ENCODE measurements around the gene ACKR3. TPM values are rescaled to one million over a fixed set of nuclear protein-coding genes. Genes with fewer than 3 reads are reported as not detected.

Gene ACKR3
- total RNA-seq, 4 donors from 2014 or later = 5.9 to 29.5 (median 24.5) TPM

- Histone ChIP-seq H3K4me1 (peaks cover 5 to 7% (median 7%) of the 10 kb centered on the region in 3 donors), H3K36me3 (no peaks in the 10 kb centered on the region), H3K27ac (no peak overlapping the region), H3K9me3 (no peaks in the 10 kb centered on the region), H3K27me3 (peaks cover 0 to 5% (median 0%) of the 10 kb centered on the region in 4 donors), H3K4me3 (no peak overlapping the region)
- no peak for DNase-seq
- TF ChIP-seq, protein P1, sequence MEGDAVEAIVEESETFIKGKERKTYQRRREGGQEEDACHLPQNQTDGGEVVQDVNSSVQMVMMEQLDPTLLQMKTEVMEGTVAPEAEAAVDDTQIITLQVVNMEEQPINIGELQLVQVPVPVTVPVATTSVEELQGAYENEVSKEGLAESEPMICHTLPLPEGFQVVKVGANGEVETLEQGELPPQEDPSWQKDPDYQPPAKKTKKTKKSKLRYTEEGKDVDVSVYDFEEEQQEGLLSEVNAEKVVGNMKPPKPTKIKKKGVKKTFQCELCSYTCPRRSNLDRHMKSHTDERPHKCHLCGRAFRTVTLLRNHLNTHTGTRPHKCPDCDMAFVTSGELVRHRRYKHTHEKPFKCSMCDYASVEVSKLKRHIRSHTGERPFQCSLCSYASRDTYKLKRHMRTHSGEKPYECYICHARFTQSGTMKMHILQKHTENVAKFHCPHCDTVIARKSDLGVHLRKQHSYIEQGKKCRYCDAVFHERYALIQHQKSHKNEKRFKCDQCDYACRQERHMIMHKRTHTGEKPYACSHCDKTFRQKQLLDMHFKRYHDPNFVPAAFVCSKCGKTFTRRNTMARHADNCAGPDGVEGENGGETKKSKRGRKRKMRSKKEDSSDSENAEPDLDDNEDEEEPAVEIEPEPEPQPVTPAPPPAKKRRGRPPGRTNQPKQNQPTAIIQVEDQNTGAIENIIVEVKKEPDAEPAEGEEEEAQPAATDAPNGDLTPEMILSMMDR (IDR thresholded peaks at IDR 0.05) = peak in 5 of 6 experiments; percentile 39 to 70 (median 57)
- no peak for TF ChIP-seq POLR2A (IDR thresholded peaks at IDR 0.05)
- intact Hi-C loops (cut with DNase I) = no loop called here
- WGBS, 2 donors = 73 to 74% methylated on average over 5 of the region's 5 CpGs
Measured at GRCh38 chr2:236562434-236562833, 7.2 kb upstream of the ACKR3 start.

- Histone ChIP-seq H3K9me3 (no peaks in the 10 kb centered on the region), H3K27ac (no peak overlapping the region), H3K27me3 (peaks cover 0 to 5% (median 0%) of the 10 kb centered on the region in 4 donors), H3K36me3 (no peaks in the 10 kb centered on the region), H3K4me3 (no peak overlapping the region), H3K4me1 (peaks cover 8 to 22% (median 18%) of the 10 kb centered on the region in 3 donors)
- 77 to 100% methylated on average over 1 to 2 of the region's 4 CpGs for WGBS, 2 donors
- no peak for DNase-seq
- TF ChIP-seq, protein P1 (IDR thresholded peaks at IDR 0.05) = no peak
- TF ChIP-seq POLR2A (IDR thresholded peaks at IDR 0.05) = no peak
- intact Hi-C loops (cut with DNase I) = no loop called here
Measured at GRCh38 chr2:236563953-236564352, 5.7 kb upstream of the ACKR3 start.

DNA sequence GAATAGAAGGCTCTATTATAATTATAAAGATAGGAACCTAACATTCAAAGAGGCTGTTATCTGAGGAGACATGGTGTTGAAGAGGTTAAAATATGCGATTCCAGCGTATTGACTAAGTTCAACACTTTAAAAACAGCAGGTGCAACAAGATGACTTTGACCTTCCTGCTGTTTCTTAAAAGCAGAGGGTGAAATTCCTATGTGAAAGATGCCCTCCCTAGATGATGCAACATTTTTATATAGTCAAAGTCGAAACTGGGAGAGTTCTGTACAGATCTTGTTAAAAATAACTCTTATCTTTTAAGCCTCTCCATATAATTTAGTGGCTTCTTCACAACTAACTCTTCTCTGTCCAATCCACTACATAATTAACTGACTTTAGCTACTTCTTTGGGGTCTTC is 4.4 kb upstream of the ACKR3 start:
- intact Hi-C loops (cut with DNase I) = loop anchor here (5.0 kb wide), 1 partner anchor 53 kb away; no protein-coding TSS in a partner anchor
- Histone ChIP-seq H3K9me3 (no peaks in the 10 kb centered on the region), H3K4me3 (no peak overlapping the region), H3K36me3 (no peaks in the 10 kb centered on the region), H3K27me3 (peaks cover 0 to 5% (median 0%) of the 10 kb centered on the region in 4 donors), H3K4me1 (peaks cover 8 to 35% (median 21%) of the 10 kb centered on the region in 3 donors), H3K27ac (no peak overlapping the region)
- no peak for DNase-seq
- WGBS, 2 donors = 80 to 81% methylated on average over 3 of the region's 3 CpGs
- TF ChIP-seq, protein P1 (IDR thresholded peaks at IDR 0.05) = no peak
- TF ChIP-seq POLR2A (IDR thresholded peaks at IDR 0.05) = no peak

- H3K4me3 ChIP-seq = no peak overlapping the region
- H3K9me3 ChIP-seq = no peaks in the 10 kb centered on the region
- DNase-seq = no peak
- H3K27ac ChIP-seq = no peak overlapping the region
- peaks cover 13 to 42% (median 24%) of the 10 kb centered on the region in 3 donors for H3K4me1 ChIP-seq
- no peaks in the 10 kb centered on the region for H3K36me3 ChIP-seq
- intact Hi-C loops (cut with DNase I) = loop anchor here (5.0 kb wide), 1 partner anchor 54 kb away; no protein-coding TSS in a partner anchor
- TF ChIP-seq, protein P1 (IDR thresholded peaks at IDR 0.05) = no peak
- no peak for TF ChIP-seq POLR2A (IDR thresholded peaks at IDR 0.05)
- WGBS, 2 donors = 91 to 94% methylated on average over 4 to 11 of the region's 17 CpGs
- H3K27me3 ChIP-seq = peaks cover 0 to 5% (median 0%) of the 10 kb centered on the region in 4 donors
Measured at GRCh38 chr2:236565879-236566402, 3.7 kb upstream of the ACKR3 start.

DNA sequence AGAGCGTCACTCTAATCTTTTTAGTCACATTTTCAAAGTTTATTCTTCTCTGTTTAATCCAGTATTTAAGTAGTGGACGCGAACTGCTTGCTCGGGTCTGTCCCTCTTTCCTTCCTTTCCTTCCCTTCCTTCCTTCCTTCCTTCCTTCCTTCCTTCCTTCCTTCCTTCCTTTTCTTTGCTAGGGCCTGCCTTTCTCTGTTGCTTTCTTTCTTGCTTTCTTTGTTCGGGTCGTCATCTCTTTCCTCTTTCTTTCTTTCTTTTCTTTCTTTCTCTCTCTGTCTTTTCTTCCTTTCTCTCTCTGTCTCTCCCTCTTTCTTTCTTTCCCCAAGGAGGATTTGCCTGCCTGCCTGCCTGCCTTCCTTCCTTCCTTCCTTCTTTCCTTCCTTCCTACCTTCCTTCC is 3.0 kb upstream of the ACKR3 start:
- peak overlapping the region in 3 of 4 donors; percentile 86 to 95 (median 92) for H3K27ac ChIP-seq
- H3K9me3 ChIP-seq = no peaks in the 10 kb centered on the region
- 78 to 81% methylated on average over 6 of the region's 6 CpGs for WGBS, 2 donors
- DNase-seq = no peak
- TF ChIP-seq POLR2A (IDR thresholded peaks at IDR 0.05) = no peak
- TF ChIP-seq, protein P1 (IDR thresholded peaks at IDR 0.05) = no peak
- H3K27me3 ChIP-seq = peaks cover 0 to 5% (median 0%) of the 10 kb centered on the region in 4 donors
- intact Hi-C loops (cut with DNase I) = loop anchor here (5.0 kb wide), 1 partner anchor 54 kb away; no protein-coding TSS in a partner anchor
- no peaks in the 10 kb centered on the region for H3K36me3 ChIP-seq
- no peak overlapping the region for H3K4me3 ChIP-seq
- peaks cover 19 to 48% (median 28%) of the 10 kb centered on the region in 3 donors for H3K4me1 ChIP-seq

Measured in esophagus squamous epithelium (tissue), 5 donors.